ENCODE results near the gene COX6B1.

- TF ChIP-seq POLR2AphosphoS5 (IDR thresholded peaks at IDR 0.05; ENCODE audit: low read depth, low read length): no peak
- TF ChIP-seq POLR2A (IDR thresholded peaks at IDR 0.05; ENCODE audit: low read depth, low read length): no peak
- TF ChIP-seq TAF1 (IDR thresholded peaks at IDR 0.05; ENCODE audit: low read depth, low read length): no peak
- no peak for TF ChIP-seq SPI1 (IDR thresholded peaks at IDR 0.05; ENCODE audit: low read depth, low read length)
These were observed 3.7 kb upstream of the COX6B1 start for GRCh38 chr19:35644206-35644986.
